ENCODE measurements around the gene MAPK8IP1. TPM values are rescaled to one million over a fixed set of nuclear protein-coding genes. Genes with fewer than 3 reads are reported as not detected.

MAPK8IP1 gene
- total RNA-seq, 2 experiments from 2014 or later = 0.22 to 0.57 TPM

GRCh38 chr11:45927332-45927683 is 41.9 kb downstream of the MAPK8IP1 start:
- Mint-ChIP-seq H3K4me3 (no peak overlapping the region), H3K27me3 (ENCODE audit: low read depth) (peaks cover 9% of the 10 kb centered on the region), H3K4me1 (ENCODE audit: low read depth) (peaks cover 28% of the 10 kb centered on the region), H3K27ac (no peak overlapping the region), H3K9me3 (no peaks in the 10 kb centered on the region), H3K36me3 (ENCODE audit: low read depth) (peaks cover 3% of the 10 kb centered on the region)
- intact Hi-C loops (cut with micrococcal nuclease) = no loop called here
- CTCF ChIA-PET = no interaction called here
- no peak for DNase-seq

GRCh38 chr11:45927684-45928413 is 42.4 kb downstream of the MAPK8IP1 start:
- H3K27me3 Mint-ChIP-seq (ENCODE audit: low read depth) = peaks cover 9% of the 10 kb centered on the region
- no peak overlapping the region for H3K27ac Mint-ChIP-seq
- H3K4me3 Mint-ChIP-seq = no peak overlapping the region
- DNase-seq = no peak
- H3K36me3 Mint-ChIP-seq (ENCODE audit: low read depth) = peaks cover 3% of the 10 kb centered on the region
- CTCF ChIA-PET = no interaction called here
- no peaks in the 10 kb centered on the region for H3K9me3 Mint-ChIP-seq
- peaks cover 28% of the 10 kb centered on the region for H3K4me1 Mint-ChIP-seq (ENCODE audit: low read depth)
- intact Hi-C loops (cut with micrococcal nuclease) = no loop called here

- Mint-ChIP-seq H3K36me3 (ENCODE audit: low read depth) (peaks cover 3% of the 10 kb centered on the region), H3K9me3 (no peaks in the 10 kb centered on the region), H3K27me3 (ENCODE audit: low read depth) (peaks cover 6% of the 10 kb centered on the region), H3K4me1 (ENCODE audit: low read depth) (peaks cover 24% of the 10 kb centered on the region), H3K27ac (no peak overlapping the region), H3K4me3 (no peak overlapping the region)
- no peak for DNase-seq
- CTCF ChIA-PET = no interaction called here
- intact Hi-C loops (cut with micrococcal nuclease) = no loop called here
Observed at GRCh38 chr11:45928535-45929215, 43.2 kb downstream of the MAPK8IP1 start.

GRCh38 chr11:45929486-45930030 is 44.1 kb downstream of the MAPK8IP1 start:
- Mint-ChIP-seq H3K36me3 (ENCODE audit: low read depth) (no peaks in the 10 kb centered on the region), H3K4me3 (no peak overlapping the region), H3K4me1 (ENCODE audit: low read depth) (peaks cover 19% of the 10 kb centered on the region), H3K27ac (peak overlapping the region; percentile 2), H3K9me3 (no peaks in the 10 kb centered on the region), H3K27me3 (ENCODE audit: low read depth) (no peaks in the 10 kb centered on the region)
- no peak for DNase-seq
- CTCF ChIA-PET = interaction anchor here (1.1 to 1.8 kb wide), 2 partner anchors 12 to 77 kb away, joined by 3 to 7 read pairs; no protein-coding TSS in a partner anchor
- intact Hi-C loops (cut with micrococcal nuclease) = no loop called here

- Mint-ChIP-seq H3K9me3 (no peaks in the 10 kb centered on the region), H3K4me3 (no peak overlapping the region), H3K36me3 (ENCODE audit: low read depth) (no peaks in the 10 kb centered on the region), H3K27ac (peak overlapping the region; percentile 2), H3K27me3 (ENCODE audit: low read depth) (no peaks in the 10 kb centered on the region), H3K4me1 (ENCODE audit: low read depth) (peaks cover 19% of the 10 kb centered on the region)
- CTCF ChIA-PET = interaction anchor here (1.1 to 1.8 kb wide), 2 partner anchors 11 to 76 kb away, joined by 3 to 7 read pairs; no protein-coding TSS in a partner anchor
- DNase-seq = peak; percentile 57
- intact Hi-C loops (cut with micrococcal nuclease) = no loop called here
Observed at GRCh38 chr11:45930031-45930794, 44.8 kb downstream of the MAPK8IP1 start.

GRCh38 chr11:45930951-45931570 is 45.6 kb downstream of the MAPK8IP1 start:
- no peaks in the 10 kb centered on the region for H3K27me3 Mint-ChIP-seq (ENCODE audit: low read depth)
- peak overlapping the region; percentile 0 for H3K27ac Mint-ChIP-seq
- CTCF ChIA-PET = interaction anchor here (1.8 kb wide), 1 partner anchor 75 kb away, joined by 7 read pairs; no protein-coding TSS in a partner anchor
- H3K9me3 Mint-ChIP-seq = no peaks in the 10 kb centered on the region
- no peak for DNase-seq
- peaks cover 19% of the 10 kb centered on the region for H3K4me1 Mint-ChIP-seq (ENCODE audit: low read depth)
- H3K36me3 Mint-ChIP-seq (ENCODE audit: low read depth) = no peaks in the 10 kb centered on the region
- intact Hi-C loops (cut with micrococcal nuclease) = no loop called here
- H3K4me3 Mint-ChIP-seq = no peak overlapping the region

- no peak for DNase-seq
- CTCF ChIA-PET = interaction anchor here (1.8 kb wide), 1 partner anchor 75 kb away, joined by 7 read pairs; no protein-coding TSS in a partner anchor
- Mint-ChIP-seq H3K4me3 (no peak overlapping the region), H3K9me3 (no peaks in the 10 kb centered on the region), H3K27me3 (ENCODE audit: low read depth) (no peaks in the 10 kb centered on the region), H3K36me3 (ENCODE audit: low read depth) (no peaks in the 10 kb centered on the region), H3K27ac (peak overlapping the region; percentile 0), H3K4me1 (ENCODE audit: low read depth) (peaks cover 19% of the 10 kb centered on the region)
- intact Hi-C loops (cut with micrococcal nuclease) = no loop called here
Observed at GRCh38 chr11:45931739-45932138, 46.3 kb downstream of the MAPK8IP1 start.

- no peak for DNase-seq
- H3K27ac Mint-ChIP-seq = no peak overlapping the region
- no peaks in the 10 kb centered on the region for H3K9me3 Mint-ChIP-seq
- intact Hi-C loops (cut with micrococcal nuclease) = no loop called here
- CTCF ChIA-PET = interaction anchor here (0.6 kb wide), 1 partner anchor 243 kb away, joined by 4 read pairs; no protein-coding TSS in a partner anchor
- no peaks in the 10 kb centered on the region for H3K36me3 Mint-ChIP-seq (ENCODE audit: low read depth)
- no peak overlapping the region for H3K4me3 Mint-ChIP-seq
- peaks cover 19% of the 10 kb centered on the region for H3K4me1 Mint-ChIP-seq (ENCODE audit: low read depth)
- no peaks in the 10 kb centered on the region for H3K27me3 Mint-ChIP-seq (ENCODE audit: low read depth)
Observed at GRCh38 chr11:45932217-45932616, 46.8 kb downstream of the MAPK8IP1 start.

- Mint-ChIP-seq H3K9me3 (no peaks in the 10 kb centered on the region), H3K4me3 (no peak overlapping the region), H3K36me3 (ENCODE audit: low read depth) (no peaks in the 10 kb centered on the region), H3K27ac (peak overlapping the region; percentile 41), H3K4me1 (ENCODE audit: low read depth) (peaks cover 19% of the 10 kb centered on the region), H3K27me3 (ENCODE audit: low read depth) (no peaks in the 10 kb centered on the region)
- DNase-seq = no peak
- CTCF ChIA-PET = interaction anchor here (0.6 kb wide), 1 partner anchor 242 kb away, joined by 4 read pairs; no protein-coding TSS in a partner anchor
- intact Hi-C loops (cut with micrococcal nuclease) = no loop called here
Observed at GRCh38 chr11:45933131-45933831, 47.8 kb downstream of the MAPK8IP1 start.

GRCh38 chr11:45933846-45934579 is 48.6 kb downstream of the MAPK8IP1 start:
- Mint-ChIP-seq H3K27ac (no peak overlapping the region), H3K9me3 (no peaks in the 10 kb centered on the region), H3K27me3 (ENCODE audit: low read depth) (no peaks in the 10 kb centered on the region), H3K4me3 (no peak overlapping the region), H3K36me3 (ENCODE audit: low read depth) (no peaks in the 10 kb centered on the region), H3K4me1 (ENCODE audit: low read depth) (peaks cover 19% of the 10 kb centered on the region)
- intact Hi-C loops (cut with micrococcal nuclease) = no loop called here
- CTCF ChIA-PET = no interaction called here
- DNase-seq = no peak
